ENCODE data around the gene PTPRN2. TPM values are rescaled to one million over a fixed set of nuclear protein-coding genes. Genes with fewer than 3 reads are reported as not detected.

The PTPRN2 gene
- total RNA-seq, 1 donor from 2014 or later: 0.33 TPM

DNA sequence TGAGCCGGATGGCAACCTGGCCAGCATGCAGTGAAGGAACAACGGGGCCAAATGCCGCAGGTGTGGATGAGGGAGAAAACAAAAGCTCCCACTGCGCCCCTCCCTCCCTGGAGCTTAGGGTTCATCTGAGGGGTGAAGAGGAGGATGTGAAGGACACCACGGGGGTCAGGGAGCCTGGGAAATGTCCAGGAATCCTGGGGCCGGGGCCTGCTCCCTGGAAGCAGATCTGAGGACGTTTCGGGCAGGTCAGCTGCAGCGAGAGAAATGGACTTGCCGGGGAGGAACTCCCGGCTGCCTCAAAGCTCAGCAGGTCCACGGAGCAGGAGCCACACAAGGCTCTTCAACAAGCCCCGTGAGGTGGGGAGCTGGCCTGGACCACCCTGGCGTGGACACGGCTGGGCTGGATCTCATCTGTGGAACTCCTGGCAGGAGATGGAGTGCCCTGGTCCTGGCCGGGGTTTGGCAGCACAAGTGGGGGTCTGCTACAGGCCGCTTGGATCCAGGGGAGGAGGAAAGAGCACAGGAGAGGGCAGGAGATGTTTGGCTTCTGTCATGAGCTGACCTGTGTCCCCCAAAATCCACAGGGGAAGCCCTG, 585.0 kb downstream of the PTPRN2 start:
- DNase-seq (ENCODE audit: low spot score): no peak
- ATAC-seq: no peak

DNA sequence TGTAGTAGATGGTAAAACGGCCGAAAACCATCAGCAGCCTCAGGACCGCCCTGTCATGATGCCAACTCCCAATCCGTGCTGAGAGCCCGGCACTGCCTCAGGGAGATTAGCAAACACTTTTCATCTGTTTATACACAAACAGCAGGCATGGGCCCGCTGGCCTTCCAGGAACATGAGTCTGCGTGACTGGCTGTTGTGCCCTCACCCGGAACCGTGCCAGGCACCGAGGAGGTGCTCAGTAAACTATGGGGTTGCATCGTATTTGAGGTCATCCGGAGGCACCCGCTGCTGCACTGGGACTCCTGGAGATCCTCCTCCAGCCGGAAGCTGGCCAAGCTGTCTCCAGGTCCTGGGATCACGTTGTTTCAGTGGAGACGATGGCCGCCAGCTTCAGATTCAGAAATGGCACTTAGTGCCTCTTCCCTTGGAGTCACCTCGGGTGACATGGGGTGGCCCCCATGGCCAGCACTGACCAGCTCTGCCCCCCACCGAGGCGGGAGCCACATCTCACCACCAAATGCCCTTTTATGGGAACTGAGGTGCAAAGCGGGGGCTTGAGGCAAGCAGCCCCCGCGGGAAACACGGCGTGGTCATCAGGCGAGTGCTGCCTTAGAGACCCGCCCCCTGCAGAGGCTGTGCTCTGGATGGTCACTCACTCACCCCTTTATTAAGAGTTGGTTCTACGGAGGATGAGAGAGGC, 585.9 kb downstream of the PTPRN2 start:
- ATAC-seq: no peak
- no peak for DNase-seq (ENCODE audit: low spot score)

DNA sequence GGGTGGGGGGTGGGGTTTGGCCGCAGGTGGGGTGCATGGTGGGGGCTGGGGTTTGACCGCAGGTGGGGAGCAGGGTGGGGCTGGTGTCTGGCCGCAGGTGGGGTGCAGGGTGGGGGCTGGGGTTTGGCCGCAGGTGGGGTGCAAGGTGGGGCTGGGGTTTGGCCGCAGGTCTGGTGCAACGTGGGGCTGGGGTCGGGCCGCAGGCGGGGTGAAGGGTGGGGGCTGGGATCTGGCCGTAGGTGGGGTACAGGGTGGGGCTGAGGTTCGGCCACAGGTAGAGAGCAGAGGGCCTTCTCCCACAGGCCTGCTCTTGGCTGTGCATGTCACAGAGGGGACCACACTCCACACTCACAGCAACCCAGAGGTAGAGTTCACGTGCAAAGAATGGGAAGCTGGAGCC, 586.6 kb downstream of the PTPRN2 start:
- DNase-seq (ENCODE audit: low spot score) (no peak), ATAC-seq (no peak)

- DNase-seq (ENCODE audit: low spot score) (no peak), ATAC-seq (no peak)
Observed at GRCh38 chr7:158000160-158000559, 587.5 kb downstream of the PTPRN2 start.

- ATAC-seq: no peak
- no peak for DNase-seq (ENCODE audit: low spot score)
Observed at GRCh38 chr7:157998884-157999552, 588.6 kb downstream of the PTPRN2 start.

GRCh38 chr7:157997471-157997870, 590.2 kb downstream of the PTPRN2 start:
- DNase-seq (ENCODE audit: low spot score) (no peak), ATAC-seq (no peak)

DNA sequence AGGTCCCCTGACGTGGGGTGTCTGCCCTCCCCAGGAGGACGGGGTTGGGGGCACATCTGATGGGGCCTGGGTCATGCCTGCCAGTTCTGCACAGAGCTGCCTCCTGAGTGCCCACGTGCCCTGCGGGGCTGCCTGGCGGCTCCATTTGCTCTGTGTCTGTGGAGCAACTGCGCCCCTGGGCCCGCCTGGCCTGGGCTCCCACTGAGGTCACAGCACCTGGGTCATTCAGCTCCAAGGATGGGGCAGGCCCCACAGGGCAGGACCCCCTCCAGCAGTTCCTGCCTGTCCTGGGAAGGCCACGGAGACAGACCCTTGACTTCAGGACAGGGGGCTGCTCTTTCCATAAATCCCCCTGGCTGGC, 590.6 kb downstream of the PTPRN2 start:
- ATAC-seq (no peak), DNase-seq (ENCODE audit: low spot score) (no peak)

- no peak for ATAC-seq
- DNase-seq (ENCODE audit: low spot score): no peak
Observed at GRCh38 chr7:157996359-157997079, 591.1 kb downstream of the PTPRN2 start.

- no peak for DNase-seq (ENCODE audit: low spot score)
Observed at GRCh38 chr7:157995815-157996214, 591.8 kb downstream of the PTPRN2 start.

GRCh38 chr7:157994319-157994718, 593.3 kb downstream of the PTPRN2 start:
- ATAC-seq (no peak), DNase-seq (ENCODE audit: low spot score) (no peak)

More at GRCh38 chr7:157995815-157996214, 591.8 kb downstream of the PTPRN2 start:
- ATAC-seq: no peak

DNA sequence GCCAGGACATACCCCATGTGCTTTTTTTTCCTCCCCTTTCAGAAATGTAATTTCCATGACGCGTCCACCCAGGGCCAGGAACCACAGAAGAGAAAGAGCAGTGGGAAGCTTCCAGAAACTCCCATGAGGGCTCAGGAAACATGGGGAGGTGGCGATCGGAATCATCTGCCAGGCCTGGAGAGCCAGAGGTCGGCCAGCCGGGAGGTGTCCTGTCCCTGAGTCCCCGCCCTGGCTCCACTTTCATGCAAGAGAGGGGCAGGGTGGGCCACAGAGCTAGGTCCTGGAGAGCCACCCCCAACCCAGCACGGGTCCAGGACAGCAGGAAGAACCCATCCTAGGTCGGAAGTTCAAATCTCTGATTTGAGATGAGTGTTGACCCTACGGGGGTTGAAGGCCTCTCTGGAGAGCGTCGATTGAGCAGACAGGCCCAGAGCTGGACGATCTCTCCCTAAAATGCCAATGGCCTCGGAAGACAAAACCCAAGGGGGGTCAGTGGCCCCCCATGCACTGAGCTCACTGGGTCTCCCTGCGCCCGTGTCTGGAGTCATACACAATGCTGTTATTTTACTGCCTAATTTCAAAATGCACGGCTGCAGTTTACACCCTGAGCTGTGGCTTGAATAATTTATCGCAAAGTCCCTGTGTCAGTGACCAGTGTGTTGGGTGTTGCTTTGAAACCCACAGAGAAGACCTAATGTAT, 594.1 kb downstream of the PTPRN2 start:
- ATAC-seq: no peak
- DNase-seq (ENCODE audit: low spot score): no peak

DNA sequence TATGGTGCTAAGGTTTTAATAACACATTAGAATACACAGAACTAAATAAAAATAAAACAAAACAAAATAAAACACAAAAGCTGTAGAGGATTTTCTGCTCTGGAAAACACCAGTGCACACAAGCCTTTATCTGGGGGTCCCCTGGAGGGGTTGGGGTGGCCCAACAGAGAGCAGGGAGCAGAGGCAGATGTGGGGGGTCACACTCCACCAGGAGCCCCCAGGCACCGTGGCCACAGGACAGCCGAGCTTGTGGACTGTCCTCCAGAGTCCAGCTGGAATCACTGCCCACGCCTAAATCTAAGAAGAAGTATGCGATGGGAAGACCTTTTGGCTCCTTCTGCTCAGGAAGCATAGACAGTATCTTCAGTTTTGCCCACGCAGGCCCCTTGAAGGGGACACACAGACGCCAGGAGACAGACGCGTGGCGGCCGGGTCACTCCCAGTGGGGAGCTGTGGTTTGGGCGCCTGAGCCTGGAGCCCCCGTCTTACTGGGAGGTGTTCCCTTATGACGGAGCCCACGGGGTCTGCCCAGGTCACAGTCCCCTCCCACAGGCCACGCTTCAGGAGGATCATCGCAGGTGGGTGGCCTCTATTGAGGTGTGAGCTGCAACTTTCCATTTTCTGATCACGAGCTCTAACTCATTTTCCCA, 595.0 kb downstream of the PTPRN2 start:
- DNase-seq (ENCODE audit: low spot score): no peak
- no peak for ATAC-seq

DNA sequence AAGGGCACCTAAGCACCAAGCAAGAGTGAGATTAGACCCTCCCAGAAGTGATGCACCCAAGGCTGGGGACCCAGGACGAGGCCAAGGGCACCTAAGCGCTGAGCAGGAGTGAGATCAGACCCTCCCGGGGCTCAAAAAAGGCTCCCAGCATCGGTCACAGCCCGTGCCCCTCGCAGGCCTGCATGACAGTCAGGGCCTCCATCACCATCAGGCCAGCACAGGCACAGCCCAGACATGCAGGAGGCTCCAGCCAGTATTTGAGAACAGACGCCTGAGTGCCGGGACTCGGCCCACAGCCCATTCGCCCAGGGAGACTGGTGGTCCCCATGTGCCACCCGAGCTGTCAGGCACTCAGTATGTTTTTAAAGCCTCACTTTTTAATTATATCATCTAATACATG, 595.9 kb downstream of the PTPRN2 start:
- DNase-seq (ENCODE audit: low spot score) (no peak), ATAC-seq (no peak)

DNA sequence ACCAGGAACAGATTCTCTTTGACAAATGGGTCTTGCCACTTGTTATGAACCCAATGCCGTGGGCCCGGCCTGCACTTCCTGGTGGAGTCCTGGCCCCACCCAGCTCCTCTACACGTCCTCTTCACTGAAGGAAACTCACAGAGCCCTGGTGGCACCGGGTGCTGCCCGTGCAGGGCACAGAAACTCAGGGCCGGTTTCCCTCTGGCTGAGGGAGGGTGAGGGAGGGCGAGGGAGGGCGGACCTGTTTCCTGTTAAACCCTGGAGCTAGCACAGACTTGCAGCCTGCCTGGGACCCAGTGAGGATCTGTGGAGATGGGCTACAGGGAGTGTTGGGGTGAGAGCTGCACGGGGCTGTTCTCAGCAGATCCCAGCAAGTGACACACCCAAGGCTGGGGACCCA, 596.3 kb downstream of the PTPRN2 start:
- ATAC-seq (no peak), DNase-seq (ENCODE audit: low spot score) (no peak)

DNA sequence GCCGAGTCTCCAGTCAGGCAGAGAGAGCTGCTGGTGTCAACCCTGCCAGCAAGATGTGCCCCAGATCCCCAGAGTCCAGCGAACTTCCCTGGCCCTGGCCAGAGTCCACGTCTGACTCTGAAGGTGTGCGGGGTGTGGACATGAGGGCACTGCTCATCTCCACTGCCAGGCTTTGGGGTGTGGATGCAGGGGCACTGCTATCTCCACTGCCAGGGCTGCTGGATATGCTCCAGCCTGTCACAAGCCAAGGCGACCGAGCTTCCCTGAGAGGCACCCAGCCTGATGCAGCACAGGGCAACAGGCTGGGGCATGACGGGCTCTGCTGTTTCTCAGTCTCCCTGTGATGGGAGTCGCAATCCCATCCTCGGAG, 596.8 kb downstream of the PTPRN2 start:
- ATAC-seq: peak; percentile 10
- DNase-seq (ENCODE audit: low spot score): no peak

GRCh38 chr7:157990226-157990880, 597.3 kb downstream of the PTPRN2 start:
- no peak for DNase-seq (ENCODE audit: low spot score)
- ATAC-seq: no peak

DNA sequence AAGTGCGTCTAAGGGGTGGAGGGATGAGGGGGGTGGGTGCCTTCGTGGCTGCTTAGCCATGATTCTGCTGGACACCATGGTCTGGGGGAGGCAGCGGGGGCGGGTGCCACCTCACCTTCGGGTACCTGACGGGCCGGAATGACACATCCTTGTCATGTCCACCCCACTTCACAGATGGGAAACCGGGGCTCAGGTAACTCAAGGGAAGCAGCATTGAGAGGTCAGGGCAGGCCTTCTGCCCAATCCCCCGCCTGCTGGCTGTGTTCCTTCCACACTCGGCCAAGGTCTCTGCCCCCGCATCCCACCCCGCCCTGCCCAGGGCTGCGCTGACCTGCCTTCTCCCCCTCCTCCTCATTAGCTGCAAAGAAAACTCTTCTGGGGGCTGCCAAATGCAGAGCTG, 598.0 kb downstream of the PTPRN2 start:
- DNase-seq (ENCODE audit: low spot score) (no peak), ATAC-seq (no peak)

- ATAC-seq (no peak), DNase-seq (ENCODE audit: low spot score) (no peak)
Observed at GRCh38 chr7:157987906-157988305, 599.7 kb downstream of the PTPRN2 start.

DNA sequence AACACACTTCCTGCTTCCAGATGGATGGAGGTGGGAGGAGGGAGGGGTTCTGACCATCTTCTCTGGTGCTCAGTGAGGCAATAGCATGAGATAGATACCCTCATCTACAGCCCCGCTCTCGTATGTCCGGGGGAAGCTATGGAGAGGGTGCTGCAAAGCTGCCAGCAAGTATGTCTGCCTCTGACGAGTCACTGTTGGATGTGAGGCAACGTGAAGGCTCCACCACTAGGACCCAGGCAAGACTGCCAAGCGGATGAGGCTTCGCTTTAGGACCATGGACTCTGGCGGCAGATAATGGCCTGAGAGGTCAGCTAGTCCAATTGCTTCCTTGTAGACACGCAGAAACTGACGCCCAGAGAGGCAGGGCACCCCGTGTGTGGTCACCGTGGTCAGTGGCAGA, 601.6 kb downstream of the PTPRN2 start:
- DNase-seq (ENCODE audit: low spot score) (no peak), ATAC-seq (no peak)

DNA sequence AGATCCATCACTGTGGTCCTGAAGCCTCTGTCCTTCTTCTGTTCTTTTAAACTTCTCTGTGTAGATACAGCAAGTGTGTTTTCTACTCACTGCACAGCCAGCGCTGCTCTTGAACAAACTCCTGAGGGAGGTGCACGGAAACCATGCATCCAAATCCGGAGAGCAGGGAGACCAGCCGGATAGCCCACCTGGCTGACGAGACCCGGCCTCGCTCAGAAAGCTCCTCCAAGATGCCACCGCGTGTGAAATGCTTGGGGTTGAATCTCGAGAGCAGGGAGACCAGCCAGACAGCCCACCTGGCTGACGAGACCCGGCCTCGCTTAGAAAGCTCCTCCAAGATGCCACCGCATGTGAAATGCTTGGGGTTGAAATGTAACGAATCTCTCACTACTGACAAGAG, 602.0 kb downstream of the PTPRN2 start:
- no peak for ATAC-seq
- no peak for DNase-seq (ENCODE audit: low spot score)
